Activated T-cell treated with anti-CD3 and anti-CD28 coated beads, Interleukin-2, amount 50 U/mL, for 72 hours (primary cell): ENCODE results near the gene RHPN2. TPM values are rescaled to one million over a fixed set of nuclear protein-coding genes. Genes with fewer than 3 reads are reported as not detected.

Experiments
- total RNA-seq, 2 donors: library from RNA; stranded (reverse); gene quantifications; one replicate each; pipeline ENCODE4 v1.2.3, GENCODE V29; 2022

Gene RHPN2
- total RNA-seq, 2 donors from 2014 or later = 0.95 to 1.5 TPM

Other genes with a start within 250 kb of the RHPN2 start
- gene SLC7A9, start 195.1 kb downstream of the RHPN2 start, total RNA-seq = under 1 TPM in 1 of 2 donors, not detected in 1; 0.28 TPM
- gene CEP89, start 92.9 kb downstream of the RHPN2 start, total RNA-seq = 10 to 100 TPM; 21.6 to 22.9 TPM
- gene FAAP24, start 92.6 kb downstream of the RHPN2 start, total RNA-seq = 10 to 100 TPM in 1 of 2 donors, 1 to 10 TPM in 1; 9.9 to 15.3 TPM
- gene GPATCH1, start 16.3 kb upstream of the RHPN2 start, total RNA-seq = 10 to 100 TPM; 11.6 to 18.9 TPM
- not detected for gene WDR88, start 67.2 kb upstream of the RHPN2 start, total RNA-seq
- under 1 TPM in 1 of 2 donors, not detected in 1; 0.10 TPM for gene LRP3, start 129.4 kb upstream of the RHPN2 start, total RNA-seq
- not detected for gene SLC7A10, start 161.0 kb upstream of the RHPN2 start, total RNA-seq
- gene CEBPA, start 237.6 kb upstream of the RHPN2 start, total RNA-seq = 1 to 10 TPM in 1 of 2 donors, under 1 TPM in 1; 0.82 to 1.0 TPM